HG03520 (cell line): ENCODE measurements around the gene CKLF.
"Not testable (repeated sequence)": the region's sequence is repeated elsewhere in the genome, so short reads cannot be mapped to it uniquely, and the experiment has no call there.

Experiments
- ATAC-seq: cut with Tn5 transposase; IDR thresholded peaks from one replicate; pipeline ENCODE4 v1.9.1; 2021; ENCODE audit warnings: mild to moderate bottlenecking, moderate library complexity; ENCODE audit not compliant: unreplicated experiment

CKLF gene

DNA sequence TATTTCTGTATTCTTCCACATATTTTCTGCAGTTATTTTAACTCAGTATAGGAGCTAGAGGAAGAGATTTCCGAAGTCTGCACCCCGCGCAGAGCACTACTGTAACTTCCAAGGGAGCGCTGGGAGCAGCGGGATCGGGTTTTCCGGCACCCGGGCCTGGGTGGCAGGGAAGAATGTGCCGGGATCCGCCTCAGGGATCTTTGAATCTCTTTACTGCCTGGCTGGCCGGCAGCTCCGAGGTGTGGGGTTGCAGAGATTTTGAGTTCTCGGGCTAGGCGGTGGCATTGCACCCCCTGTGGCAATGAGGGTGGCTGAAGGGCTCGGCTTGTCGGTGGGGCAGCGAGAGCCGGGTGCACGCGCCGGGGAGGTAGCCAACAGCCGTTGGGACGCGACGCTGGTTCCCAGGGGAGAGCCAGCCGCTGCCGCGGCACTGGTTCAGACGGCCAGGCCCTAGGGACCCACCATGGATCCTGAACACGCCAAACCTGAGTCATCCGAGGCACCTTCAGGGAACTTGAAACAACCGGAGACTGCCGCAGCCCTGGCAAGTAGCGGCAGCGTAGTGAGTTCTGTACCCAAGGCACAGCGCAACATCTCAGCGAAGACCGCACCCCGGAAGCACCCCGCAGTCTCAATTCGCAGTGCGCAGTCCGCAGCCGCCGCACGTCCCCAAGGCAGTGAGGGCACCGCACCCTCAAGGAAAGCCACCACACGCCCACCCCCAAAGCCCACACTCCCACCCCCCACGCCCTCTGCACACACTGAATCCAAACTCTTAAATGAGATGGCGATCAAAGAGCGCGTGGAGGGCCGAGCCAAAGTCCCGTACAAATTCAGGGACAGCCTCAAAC lies 13.9 kb downstream of the CKLF start, which contains the start of gene CMTM1:
CMTM1 (plus strand) TSS at position 389 of the 851 bp plus-strand sequence; CDS start at position 464, 75 bp downstream.
- ATAC-seq: no peak

GRCh38 chr16:66567270-66567669 lies 14.9 kb downstream of the CKLF start:
- not testable (repeated sequence) for ATAC-seq

DNA sequence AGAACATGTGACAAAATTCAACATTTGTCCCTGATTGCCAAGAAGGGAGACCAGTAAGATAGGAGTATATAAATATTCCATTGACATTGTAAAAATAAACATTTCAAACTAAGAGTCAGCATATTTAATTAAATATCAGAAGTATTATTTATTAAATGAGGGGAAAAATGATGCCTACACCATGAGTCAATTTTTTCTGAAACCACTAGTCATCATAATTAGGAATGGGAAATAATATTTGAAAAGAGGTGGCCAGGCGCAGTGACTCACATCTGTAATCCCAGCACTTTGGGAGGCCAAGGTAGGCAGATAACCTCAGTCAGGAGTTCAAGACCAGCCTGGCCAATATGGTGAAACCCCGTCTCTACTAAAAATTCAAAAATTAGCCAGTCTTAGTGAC lies 16.0 kb downstream of the CKLF start:
- no peak for ATAC-seq

DNA sequence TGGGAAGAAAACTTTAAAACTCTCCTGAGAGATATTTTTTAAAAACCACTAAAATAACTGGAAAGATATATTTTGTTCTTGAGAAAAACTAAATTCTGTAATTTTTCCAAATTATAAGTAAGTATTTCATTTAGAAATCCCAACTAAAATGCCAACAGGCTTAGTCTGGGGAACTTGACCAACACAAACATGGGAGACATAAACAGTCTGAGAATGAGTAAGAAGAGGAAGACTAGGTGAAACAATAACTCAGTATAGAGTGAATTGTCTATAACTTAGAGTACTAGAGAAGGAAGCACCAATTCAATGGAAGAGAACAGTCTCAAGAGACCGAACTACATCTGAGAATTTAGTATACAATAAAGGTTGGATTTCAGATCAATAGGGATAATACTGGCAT lies 16.8 kb downstream of the CKLF start:
- no peak for ATAC-seq

GRCh38 chr16:66569827-66570405 lies 17.5 kb downstream of the CKLF start:
- ATAC-seq: no peak

DNA sequence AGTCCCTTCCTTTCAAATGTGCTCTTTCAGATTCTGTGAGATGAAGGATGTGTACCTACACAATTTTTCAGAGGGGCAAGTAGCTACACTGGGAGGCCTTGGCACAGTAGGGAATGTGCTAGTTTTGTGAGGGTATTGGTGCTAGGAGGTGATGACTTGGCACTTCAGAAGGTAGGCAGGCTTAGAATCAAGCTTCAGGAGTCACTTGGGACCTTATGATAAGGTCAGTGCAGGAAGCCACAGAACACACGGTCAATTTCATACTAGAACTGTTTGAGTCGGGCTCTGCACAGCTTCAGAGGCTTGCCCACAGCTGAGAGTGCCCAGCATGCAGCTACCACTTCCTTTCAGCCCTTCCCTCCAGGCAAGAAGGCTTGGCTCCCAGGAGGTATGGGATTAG lies 20.0 kb downstream of the CKLF start:
- ATAC-seq: no peak

DNA sequence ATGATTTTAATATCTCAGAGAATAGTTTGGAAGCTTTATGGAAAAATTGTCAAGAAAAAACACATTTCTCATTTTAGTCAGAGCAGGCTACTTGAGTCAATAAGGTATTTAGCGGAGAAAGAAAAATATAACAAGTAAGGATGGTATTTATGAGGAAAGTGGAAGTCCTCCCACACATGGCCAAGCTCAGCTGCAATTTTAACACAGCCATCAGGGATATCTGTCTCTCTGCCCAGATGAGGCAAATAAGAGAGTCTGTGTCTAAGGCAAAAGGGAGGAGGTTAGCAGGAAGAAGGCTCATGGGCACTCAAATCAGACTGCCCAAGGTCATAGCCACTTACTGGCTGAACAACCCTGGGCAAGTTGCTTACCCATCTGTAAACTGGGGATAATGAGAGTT lies 21.7 kb downstream of the CKLF start:
- ATAC-seq: no peak

DNA sequence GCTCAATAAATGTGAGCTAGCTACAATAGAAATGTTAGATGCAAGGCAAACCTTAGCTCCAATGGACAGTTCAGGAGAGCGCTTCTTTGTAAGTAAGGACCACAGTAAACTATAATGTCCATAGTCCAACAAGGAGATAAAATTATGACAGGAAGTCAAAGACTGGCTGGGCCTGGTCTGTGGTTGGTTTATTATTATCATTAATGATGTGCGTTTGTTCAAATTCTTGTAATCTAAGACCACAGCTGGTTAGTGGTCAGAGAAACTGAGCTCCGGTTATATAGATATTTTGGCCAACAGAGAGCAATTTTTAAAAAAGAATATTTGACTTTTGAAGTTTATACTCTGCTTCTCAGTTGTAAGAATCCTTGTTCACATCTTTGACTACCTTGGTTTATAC lies 22.2 kb downstream of the CKLF start:
- ATAC-seq: no peak

GRCh38 chr16:66575060-66575459 lies 22.7 kb downstream of the CKLF start:
- no peak for ATAC-seq

- ATAC-seq: no peak
These were observed 23.9 kb downstream of the CKLF start for GRCh38 chr16:66576296-66576695.

GRCh38 chr16:66578651-66579531 lies 26.5 kb downstream of the CKLF start, which contains the start of gene CMTM2:
Gene CMTM2 (plus strand): TSS chr16:66579463. CDS start chr16:66579608, 145 bp downstream.
- ATAC-seq: no peak

- ATAC-seq: no peak
These were observed 28.3 kb downstream of the CKLF start for GRCh38 chr16:66580605-66581209.

DNA sequence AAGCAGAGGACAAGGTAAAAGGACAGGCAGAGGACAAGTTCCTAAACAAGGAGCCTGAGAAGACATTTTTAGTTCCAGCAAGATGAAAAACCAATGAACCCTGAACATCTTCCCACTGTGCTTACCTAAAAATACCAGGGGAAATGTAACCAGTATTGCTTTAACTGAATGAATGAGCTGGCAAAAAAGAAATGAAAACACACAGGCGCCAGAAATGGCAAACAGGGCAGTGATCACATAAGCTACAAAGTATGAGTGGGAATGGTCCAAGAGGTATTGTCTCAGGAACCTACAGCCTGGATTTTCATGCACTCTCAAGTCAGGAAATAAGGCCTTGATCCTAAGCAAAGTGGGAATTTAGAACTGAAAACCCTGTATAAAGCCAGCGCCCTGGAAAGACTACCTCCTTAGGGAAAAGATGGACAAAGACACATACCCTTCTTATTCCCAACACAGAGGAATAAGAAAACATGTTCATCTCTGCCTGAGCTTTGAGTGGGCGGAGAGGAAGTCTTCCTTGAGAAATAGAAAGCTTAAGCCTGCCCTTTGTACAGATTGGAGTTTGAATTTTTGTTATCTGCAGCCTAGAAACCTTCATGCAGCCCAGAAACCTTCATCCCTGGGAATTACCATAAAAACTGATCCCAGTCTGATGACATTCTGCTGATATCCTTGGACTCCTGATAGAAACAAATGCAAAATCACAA lies 29.0 kb downstream of the CKLF start:
- no peak for ATAC-seq

DNA sequence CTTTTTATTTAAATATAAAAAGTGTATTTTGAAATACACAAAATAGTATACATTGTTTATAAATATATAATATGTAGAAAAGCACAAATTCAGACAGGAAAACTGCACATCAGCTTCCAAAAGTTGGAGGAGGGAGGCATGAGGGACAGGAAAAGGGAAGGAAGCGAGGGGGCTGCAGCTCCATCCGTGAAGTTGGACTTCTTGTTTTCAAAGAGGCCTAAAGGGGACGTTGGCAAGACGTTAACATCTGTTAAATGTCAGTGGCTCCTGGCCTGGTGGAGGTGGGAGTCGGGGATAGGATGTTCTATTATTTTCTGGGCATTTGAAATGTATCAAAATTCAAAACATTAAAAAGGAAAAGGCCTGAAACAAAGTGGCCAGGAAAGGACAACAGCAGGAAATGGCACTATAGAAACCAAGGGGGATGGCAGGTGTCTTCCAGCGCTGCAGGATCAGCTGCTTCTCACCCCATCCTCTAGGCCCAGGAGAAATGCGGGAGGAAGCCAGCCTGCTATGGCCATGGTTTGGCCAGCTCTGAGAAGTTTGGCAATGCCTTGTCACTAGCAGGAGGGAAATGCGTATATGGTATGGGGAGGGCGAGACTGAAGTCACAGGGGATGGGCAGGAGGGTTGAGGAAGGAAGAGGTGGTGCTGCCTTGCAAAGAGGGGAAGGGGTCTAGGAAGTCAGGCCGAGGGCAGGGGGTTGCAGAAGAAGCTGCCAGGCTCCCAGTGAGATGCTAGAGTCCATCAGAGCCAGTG lies 33.3 kb downstream of the CKLF start:
- ATAC-seq: no peak

GRCh38 chr16:66587881-66588600 lies 35.7 kb downstream of the CKLF start:
- ATAC-seq: no peak

- ATAC-seq: peak; percentile 65
These were observed 36.8 kb downstream of the CKLF start for GRCh38 chr16:66588981-66589713.

- no peak for ATAC-seq
These were observed 37.9 kb downstream of the CKLF start for GRCh38 chr16:66590322-66590721.

DNA sequence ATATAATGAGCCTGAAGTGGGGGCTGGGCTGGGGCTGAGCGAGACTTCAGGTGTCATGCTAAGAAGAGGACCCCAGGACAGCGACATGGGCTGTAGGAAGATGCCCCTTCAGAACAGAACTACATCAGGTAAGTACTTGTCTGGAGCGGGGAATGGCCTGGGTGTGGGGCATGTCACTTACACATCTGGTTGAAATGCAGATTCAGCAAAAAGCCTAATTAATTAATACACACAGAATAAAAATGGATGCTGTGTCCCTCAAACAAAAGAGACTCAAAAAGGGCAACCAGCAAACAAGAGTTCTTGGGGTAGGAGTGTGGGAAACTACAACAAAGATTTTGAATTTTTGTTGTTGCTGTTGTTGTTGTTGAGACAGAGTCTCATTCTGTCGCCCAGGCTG lies 38.6 kb downstream of the CKLF start:
- no peak for ATAC-seq
